SK-N-SH treated with all-trans-retinoic acid at 6 μM for 48 hours (cell line): ENCODE data around the gene CEP128.

ENCODE experiments used
- ARNTL ChIP-seq: fragments of 450-650 bp; formaldehyde crosslinking; IDR thresholded peaks from 2 replicates; pipeline ENCODE4 v1.5.0; 2020; ENCODE audit warnings: low read depth, mild to moderate bottlenecking, moderate library complexity, borderline replicate concordance
- OSR1 ChIP-seq: fragments of 250-450 bp; sonication (Bioruptor Pico); IDR thresholded peaks from 2 replicates; pipeline ENCODE4 v1.8.0; 2022; ENCODE audit warnings: moderate library complexity, mild to moderate bottlenecking, inconsistent platforms
- ZFP3 ChIP-seq: fragments of 250-450 bp; sonication (Bioruptor Pico); IDR thresholded peaks from 2 replicates; pipeline ENCODE4 v1.5.0; 2020; ENCODE audit warnings: mild to moderate bottlenecking, moderate library complexity
- ZNF8 ChIP-seq: fragments of 450-650 bp; formaldehyde crosslinking; IDR thresholded peaks from 2 replicates; pipeline ENCODE4 v1.5.0; 2020; ENCODE audit warnings: mild to moderate bottlenecking, moderate library complexity

GRCh38 chr14:80902608-80903007 lies 38.9 kb downstream of the CEP128 start:
- TF ChIP-seq ZNF8 (no peak), ZFP3 (CRISPR knock-in tag) (no peak), OSR1 (no peak), ARNTL (no peak)
